Fibroblast of skin of right biceps (primary cell): Measurements from ENCODE around the gene MAP1B.

Source experiments
- DNase-seq: peaks from one replicate; pipeline ENCODE4 v3.0.0-alpha.2; 2013

Gene MAP1B

GRCh38 chr5:72199681-72200080 lies 92.4 kb downstream of the MAP1B start:
- no peak for DNase-seq

- no peak for DNase-seq
These were observed 95.1 kb downstream of the MAP1B start for GRCh38 chr5:72202331-72202825.

- peak; percentile 23 for DNase-seq
These were observed 96.1 kb downstream of the MAP1B start for GRCh38 chr5:72203251-72203845.

- peak; percentile 24 for DNase-seq
These were observed 97.7 kb downstream of the MAP1B start for GRCh38 chr5:72204946-72205345.

GRCh38 chr5:72205431-72206009 lies 98.2 kb downstream of the MAP1B start:
- DNase-seq, result peak; percentile 36

- no peak for DNase-seq
These were observed 98.9 kb downstream of the MAP1B start for GRCh38 chr5:72206160-72206559.

GRCh38 chr5:72206994-72207393 lies 99.7 kb downstream of the MAP1B start:
- no peak for DNase-seq

GRCh38 chr5:72208324-72208926 lies 101.2 kb downstream of the MAP1B start:
- no peak for DNase-seq

GRCh38 chr5:72209147-72210115 lies 102.2 kb downstream of the MAP1B start:
- peak; percentile 53 for DNase-seq

- peak; percentile 92 for DNase-seq
These were observed 103.8 kb downstream of the MAP1B start for GRCh38 chr5:72210888-72211678.

- DNase-seq, result no peak
These were observed 104.9 kb downstream of the MAP1B start for GRCh38 chr5:72212171-72212570.

GRCh38 chr5:72213482-72213881 lies 106.2 kb downstream of the MAP1B start:
- no peak for DNase-seq

GRCh38 chr5:72214168-72214567 lies 106.9 kb downstream of the MAP1B start:
- DNase-seq, result no peak

- DNase-seq, result no peak
These were observed 109.5 kb downstream of the MAP1B start for GRCh38 chr5:72216756-72217155.

GRCh38 chr5:72221099-72221498 lies 113.8 kb downstream of the MAP1B start:
- no peak for DNase-seq

- DNase-seq, result no peak
These were observed 114.3 kb downstream of the MAP1B start for GRCh38 chr5:72221541-72221940.

GRCh38 chr5:72222521-72222920 lies 115.2 kb downstream of the MAP1B start:
- DNase-seq, result no peak

- no peak for DNase-seq
These were observed 116.1 kb downstream of the MAP1B start for GRCh38 chr5:72223371-72223770.

- peak; percentile 88 for DNase-seq
These were observed 117.7 kb downstream of the MAP1B start for GRCh38 chr5:72224946-72225463.

- DNase-seq, result peak; percentile 41
These were observed 118.5 kb downstream of the MAP1B start for GRCh38 chr5:72225741-72226140.

GRCh38 chr5:72226950-72227349 lies 119.7 kb downstream of the MAP1B start:
- no peak for DNase-seq

GRCh38 chr5:72228960-72229359 lies 121.7 kb downstream of the MAP1B start:
- DNase-seq, result no peak
